Measurements from ENCODE around the gene SORCS2.
"Not testable (repeated sequence)": the region's sequence is repeated elsewhere in the genome, so short reads cannot be mapped to it uniquely, and the experiment has no call there.

Gene SORCS2

GRCh38 chr4:7160439-7160838 lies 31.9 kb upstream of the SORCS2 start:
- no peak for DNase-seq (ENCODE audit: low read depth)

- DNase-seq (ENCODE audit: low read depth): no peak
Measured at GRCh38 chr4:7160951-7161440, 31.3 kb upstream of the SORCS2 start.

GRCh38 chr4:7161721-7162214 lies 30.6 kb upstream of the SORCS2 start:
- no peak for DNase-seq (ENCODE audit: low read depth)

- DNase-seq (ENCODE audit: low read depth): not testable (repeated sequence)
Measured at GRCh38 chr4:7165056-7165873, 27.1 kb upstream of the SORCS2 start.

GRCh38 chr4:7165874-7166201 lies 26.5 kb upstream of the SORCS2 start:
- no peak for DNase-seq (ENCODE audit: low read depth)

GRCh38 chr4:7166237-7166636 lies 26.1 kb upstream of the SORCS2 start:
- no peak for DNase-seq (ENCODE audit: low read depth)

GRCh38 chr4:7166981-7167700 lies 25.2 kb upstream of the SORCS2 start:
- no peak for DNase-seq (ENCODE audit: low read depth)

- no peak for DNase-seq (ENCODE audit: low read depth)
Measured at GRCh38 chr4:7167706-7168105, 24.6 kb upstream of the SORCS2 start.

- DNase-seq (ENCODE audit: low read depth): no peak
Measured at GRCh38 chr4:7168106-7168505, 24.2 kb upstream of the SORCS2 start.

- DNase-seq (ENCODE audit: low read depth): no peak
Measured at GRCh38 chr4:7169134-7169533, 23.2 kb upstream of the SORCS2 start.

GRCh38 chr4:7170012-7170411 lies 22.3 kb upstream of the SORCS2 start:
- DNase-seq (ENCODE audit: low read depth): no peak

- no peak for DNase-seq (ENCODE audit: low read depth)
Measured at GRCh38 chr4:7171191-7171900, 21.0 kb upstream of the SORCS2 start.

GRCh38 chr4:7172508-7172907 lies 19.8 kb upstream of the SORCS2 start:
- DNase-seq (ENCODE audit: low read depth): no peak

GRCh38 chr4:7172946-7173345 lies 19.4 kb upstream of the SORCS2 start:
- DNase-seq (ENCODE audit: low read depth): no peak

GRCh38 chr4:7173841-7174449 lies 18.4 kb upstream of the SORCS2 start:
- DNase-seq (ENCODE audit: low read depth): no peak

GRCh38 chr4:7179158-7179557 lies 13.2 kb upstream of the SORCS2 start:
- DNase-seq (ENCODE audit: low read depth): no peak

- DNase-seq (ENCODE audit: low read depth): no peak
Measured at GRCh38 chr4:7180938-7181337, 11.4 kb upstream of the SORCS2 start.

GRCh38 chr4:7182616-7183015 lies 9.7 kb upstream of the SORCS2 start:
- no peak for DNase-seq (ENCODE audit: low read depth)

GRCh38 chr4:7183161-7183560 lies 9.2 kb upstream of the SORCS2 start:
- DNase-seq (ENCODE audit: low read depth): no peak

- no peak for DNase-seq (ENCODE audit: low read depth)
Measured at GRCh38 chr4:7183780-7184460, 8.4 kb upstream of the SORCS2 start.

- DNase-seq (ENCODE audit: low read depth): no peak
Measured at GRCh38 chr4:7185487-7186030, 6.8 kb upstream of the SORCS2 start.
